Ascending aorta (tissue), 2 donors: ENCODE results near the gene FRAT1. TPM values are rescaled to one million over a fixed set of nuclear protein-coding genes. Genes with fewer than 3 reads are reported as not detected.

Source experiments
- DNase-seq, 2 donors: peaks; one replicate each; pipeline ENCODE4 v3.0.0-alpha.2; 2019; ENCODE audit warnings: low spot score in 2 of 2
- H3K27ac ChIP-seq, 2 donors: fragments of 200-600 bp; sonication (generic); one replicate each; pipeline ENCODE4 v1.5.1; 2016 to 2017; ENCODE audit warnings: mild to moderate bottlenecking in 1 of 2
- H3K27me3 ChIP-seq: fragments of 200-600 bp; sonication (generic); one replicate; pipeline ENCODE4 v1.5.1; 2017
- H3K36me3 ChIP-seq, 2 donors: fragments of 200-600 bp; sonication (generic); one replicate each; pipeline ENCODE4 v1.5.1; 2016
- H3K4me1 ChIP-seq, 2 donors: fragments of 200-600 bp; sonication (generic); one replicate each; pipeline ENCODE4 v1.5.1; 2016 to 2017; ENCODE audit warnings: mild to moderate bottlenecking in 1 of 2
- H3K4me3 ChIP-seq, 2 donors: fragments of 200-600 bp; sonication (generic); one replicate each; pipeline ENCODE4 v1.5.1; 2016 to 2017; ENCODE audit warnings: mild to moderate bottlenecking in 1 of 2
- H3K9me3 ChIP-seq, 2 donors: fragments of 200-600 bp; sonication (generic); one replicate each; pipeline ENCODE4 v1.5.1; 2016
- CTCF ChIP-seq, 3 experiments: fragments of 200-600 bp in 2 of 3; fragments of 450-650 bp in 1 of 3; sonication (generic) in 2 of 3; IDR thresholded peaks; one replicate each; pipeline ENCODE4 v1.5.1; 2016 to 2019; ENCODE audit warnings: antibody characterized with exemption in 3 of 3, mild to moderate bottlenecking in 1 of 3, moderate library complexity in 1 of 3
- intact Hi-C: fragments of 100-400 bp; cut with DNase I; formaldehyde crosslinking; loops from one replicate; pipeline ENCODE4 v1.15.1; 2023
- total RNA-seq: library from RNA; depleted of rRNA; stranded (reverse); fragments of >200 nt; gene quantifications from one replicate; pipeline ENCODE4 v1.1.0, GENCODE V29; 2016

Gene FRAT1
- total RNA-seq, 1 donor from 2014 or later, result 5.2 TPM

- H3K4me3 ChIP-seq, result no peak overlapping the region
- no peaks in the 10 kb centered on the region for H3K36me3 ChIP-seq
- intact Hi-C loops, result no loop called here
- H3K4me1 ChIP-seq, result peaks cover 0 to 3% of the 10 kb centered on the region in 2 donors
- DNase-seq, result no peak
- H3K27me3 ChIP-seq, result no peaks in the 10 kb centered on the region
- no peak for TF ChIP-seq CTCF (IDR thresholded peaks at IDR 0.05)
- no peak overlapping the region for H3K27ac ChIP-seq
- no peaks in the 10 kb centered on the region for H3K9me3 ChIP-seq
These were observed 4.4 kb upstream of the FRAT1 start for GRCh38 chr10:97314671-97315070.

GRCh38 chr10:97319671-97320479 lies 804 bp downstream of the FRAT1 start:
- intact Hi-C loops, result loop anchor here (1.0 kb wide), 2 partner anchors 14 to 28 kb away; partner anchors contain the start of genes ARHGAP19 and FRAT2
- peak overlapping the region; percentile 40 to 91 for H3K27ac ChIP-seq
- peak overlapping the region; percentile 85 to 95 for H3K4me3 ChIP-seq
- no peaks in the 10 kb centered on the region for H3K36me3 ChIP-seq
- no peaks in the 10 kb centered on the region for H3K27me3 ChIP-seq
- H3K9me3 ChIP-seq, result no peaks in the 10 kb centered on the region
- DNase-seq, result peak in 1 of 2 donors; percentile 74
- H3K4me1 ChIP-seq, result peaks cover 4 to 8% of the 10 kb centered on the region in 2 donors
- TF ChIP-seq CTCF (IDR thresholded peaks at IDR 0.05), result peak in 1 of 3 experiments; percentile 31

GRCh38 chr10:97320480-97321031 lies 1.5 kb downstream of the FRAT1 start:
- DNase-seq, result peak in 1 of 2 donors; percentile 70
- peak overlapping the region; percentile 40 to 91 for H3K27ac ChIP-seq
- intact Hi-C loops, result no loop called here
- peak overlapping the region; percentile 85 to 95 for H3K4me3 ChIP-seq
- no peak for TF ChIP-seq CTCF (IDR thresholded peaks at IDR 0.05)
- no peaks in the 10 kb centered on the region for H3K27me3 ChIP-seq
- no peaks in the 10 kb centered on the region for H3K36me3 ChIP-seq
- H3K9me3 ChIP-seq, result no peaks in the 10 kb centered on the region
- peaks cover 4 to 8% of the 10 kb centered on the region in 2 donors for H3K4me1 ChIP-seq

- no peaks in the 10 kb centered on the region for H3K9me3 ChIP-seq
- intact Hi-C loops, result no loop called here
- no peaks in the 10 kb centered on the region for H3K36me3 ChIP-seq
- no peak overlapping the region for H3K27ac ChIP-seq
- TF ChIP-seq CTCF (IDR thresholded peaks at IDR 0.05), result no peak
- H3K27me3 ChIP-seq, result no peaks in the 10 kb centered on the region
- H3K4me3 ChIP-seq, result peak overlapping the region; percentile 85 to 95
- H3K4me1 ChIP-seq, result peaks cover 4 to 8% of the 10 kb centered on the region in 2 donors
- peak in 1 of 2 donors; percentile 68 for DNase-seq
These were observed 2.1 kb downstream of the FRAT1 start for GRCh38 chr10:97321032-97321803.

- H3K27ac ChIP-seq, result no peak overlapping the region
- peak overlapping the region in 1 of 2 donors; percentile 85 for H3K4me3 ChIP-seq
- no peak for TF ChIP-seq CTCF (IDR thresholded peaks at IDR 0.05)
- H3K4me1 ChIP-seq, result peaks cover 4 to 8% of the 10 kb centered on the region in 2 donors
- no peaks in the 10 kb centered on the region for H3K27me3 ChIP-seq
- no peaks in the 10 kb centered on the region for H3K9me3 ChIP-seq
- intact Hi-C loops, result no loop called here
- no peak for DNase-seq
- H3K36me3 ChIP-seq, result no peaks in the 10 kb centered on the region
These were observed 2.7 kb downstream of the FRAT1 start for GRCh38 chr10:97321804-97322190.
